Measurements from ENCODE around the gene OSTN. TPM values are rescaled to one million over a fixed set of nuclear protein-coding genes. Genes with fewer than 3 reads are reported as not detected.

OSTN gene, protein sequence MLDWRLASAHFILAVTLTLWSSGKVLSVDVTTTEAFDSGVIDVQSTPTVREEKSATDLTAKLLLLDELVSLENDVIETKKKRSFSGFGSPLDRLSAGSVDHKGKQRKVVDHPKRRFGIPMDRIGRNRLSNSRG
- total RNA-seq: 0.55 and 0.57 TPM in 2 replicates

GRCh38 chr3:191198932-191199331 lies at the start of gene OSTN:
TSS of gene OSTN (plus strand) at chr3:191199241. CDS start at chr3:191212533, 13,292 bp downstream.

Other genes starting within 250 kb of the OSTN start
- gene CCDC50, start 130.2 kb downstream of the OSTN start, total RNA-seq: 68.8 and 88.1 TPM in 2 replicates
- 0.65 and 0.85 TPM in 2 replicates for gene UTS2B, start 131.3 kb downstream of the OSTN start, total RNA-seq

Measured in smooth muscle cell of bladder (primary cell).